Omental fat pad (tissue), 4 donors: ENCODE measurements around the gene SNX30. TPM values are rescaled to one million over a fixed set of nuclear protein-coding genes. Genes with fewer than 3 reads are reported as not detected.

ENCODE experiments used
- ATAC-seq: fragments of 150-250 bp; one replicate; pipeline ENCODE4 v1.9.1; 2016; ENCODE audit warnings: mild to moderate bottlenecking, moderate library complexity; ENCODE audit not compliant: low FRiP score
- DNase-seq: peaks from one replicate; pipeline ENCODE4 v3.0.0-alpha.2; 2019; ENCODE audit warnings: low spot score
- CTCF ChIP-seq, 3 donors: fragments of 450-650 bp; IDR thresholded peaks; one replicate each; pipeline ENCODE4 v1.5.1; 2016 to 2017; ENCODE audit warnings: antibody characterized with exemption in 3 of 3, mild to moderate bottlenecking in 3 of 3, moderate library complexity in 2 of 3
- total RNA-seq, 4 donors: library from RNA; depleted of rRNA; stranded (reverse); fragments of >200 nt; gene quantifications; one replicate each; pipeline ENCODE4 v1.1.0, GENCODE V29; 2016

The SNX30 gene
- total RNA-seq, 4 donors from 2014 or later, result 8.9 to 27.5 (median 11.6) TPM

GRCh38 chr9:112771359-112772214 is 21.0 kb downstream of the SNX30 start:
- TF ChIP-seq CTCF (IDR thresholded peaks at IDR 0.05), result no peak
- ATAC-seq (no peak), DNase-seq (no peak)

- no peak for TF ChIP-seq CTCF (IDR thresholded peaks at IDR 0.05)
- ATAC-seq (no peak), DNase-seq (no peak)
Observed at GRCh38 chr9:112772215-112772509, 21.6 kb downstream of the SNX30 start.

GRCh38 chr9:112772551-112772950 is 22.0 kb downstream of the SNX30 start:
- ATAC-seq, result no peak
- no peak for TF ChIP-seq CTCF (IDR thresholded peaks at IDR 0.05)

GRCh38 chr9:112774006-112774996 is 23.7 kb downstream of the SNX30 start:
- no peak for DNase-seq
- TF ChIP-seq CTCF (IDR thresholded peaks at IDR 0.05), result no peak
- ATAC-seq, result no peak

More at GRCh38 chr9:112772551-112772950, 22.0 kb downstream of the SNX30 start:
- no peak for DNase-seq

GRCh38 chr9:112777914-112778313 is 27.4 kb downstream of the SNX30 start:
- DNase-seq (no peak), ATAC-seq (no peak)

GRCh38 chr9:112780450-112781036 is 30.0 kb downstream of the SNX30 start:
- no peak for TF ChIP-seq CTCF (IDR thresholded peaks at IDR 0.05)
- DNase-seq (no peak), ATAC-seq (no peak)

More at GRCh38 chr9:112777914-112778313, 27.4 kb downstream of the SNX30 start:
- TF ChIP-seq CTCF (IDR thresholded peaks at IDR 0.05), result no peak
